ENCODE data around the gene DNAJC18.

- TF ChIP-seq ZNF384 (IDR thresholded peaks at IDR 0.05) (no peak), L3MBTL2 (conservative IDR thresholded peaks at IDR 0.05) (no peak), SUZ12 (IDR thresholded peaks at IDR 0.05) (no peak), FOXA1 (IDR thresholded peaks at IDR 0.05) (no peak), PKNOX1 (IDR thresholded peaks at IDR 0.05) (no peak), LEF1 (IDR thresholded peaks at IDR 0.05; ENCODE audit: borderline replicate concordance) (no peak), ARNT (IDR thresholded peaks at IDR 0.05) (no peak), SP1 (IDR thresholded peaks at IDR 0.05) (no peak)
Measured at GRCh38 chr5:139415221-139415861, 24.0 kb downstream of the DNAJC18 start.

Data from HEK293T (cell line).